Stimulated activated CD8-positive, alpha-beta memory T cell treated with anti-CD3 and anti-CD28 coated beads, Interleukin-7, amount 100 ng/mL, for 4 hours (primary cell): Measurements from ENCODE around the gene RERE.

Source experiments
- DNase-seq, 2 donors: peaks; one replicate each; pipeline ENCODE4 v3.0.0-alpha.2; 2020; ENCODE audit warnings: low read depth in 2 of 2

The RERE gene

DNA sequence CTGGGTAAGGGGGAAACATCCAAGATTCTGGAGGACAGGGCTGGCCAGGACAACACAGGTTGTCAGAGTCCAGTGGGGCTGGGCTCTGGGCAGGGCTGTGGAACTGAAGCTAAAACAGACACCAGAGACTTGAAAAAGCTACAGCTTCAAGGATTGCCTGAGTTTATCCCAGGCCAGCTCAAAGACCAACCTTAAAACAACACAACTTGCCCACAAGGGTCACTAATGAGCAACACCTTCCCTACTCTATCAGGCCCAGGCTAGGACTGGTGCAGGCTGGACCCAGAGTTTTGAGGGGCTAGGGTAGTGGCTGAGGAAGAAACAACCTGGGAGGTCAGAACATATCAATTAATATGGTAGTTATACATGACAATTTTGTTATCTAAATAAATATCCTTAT lies 338.9 kb downstream of the RERE start:
- no peak for DNase-seq

- DNase-seq, result no peak
Measured at GRCh38 chr1:8477983-8478362, 339.5 kb downstream of the RERE start.

DNA sequence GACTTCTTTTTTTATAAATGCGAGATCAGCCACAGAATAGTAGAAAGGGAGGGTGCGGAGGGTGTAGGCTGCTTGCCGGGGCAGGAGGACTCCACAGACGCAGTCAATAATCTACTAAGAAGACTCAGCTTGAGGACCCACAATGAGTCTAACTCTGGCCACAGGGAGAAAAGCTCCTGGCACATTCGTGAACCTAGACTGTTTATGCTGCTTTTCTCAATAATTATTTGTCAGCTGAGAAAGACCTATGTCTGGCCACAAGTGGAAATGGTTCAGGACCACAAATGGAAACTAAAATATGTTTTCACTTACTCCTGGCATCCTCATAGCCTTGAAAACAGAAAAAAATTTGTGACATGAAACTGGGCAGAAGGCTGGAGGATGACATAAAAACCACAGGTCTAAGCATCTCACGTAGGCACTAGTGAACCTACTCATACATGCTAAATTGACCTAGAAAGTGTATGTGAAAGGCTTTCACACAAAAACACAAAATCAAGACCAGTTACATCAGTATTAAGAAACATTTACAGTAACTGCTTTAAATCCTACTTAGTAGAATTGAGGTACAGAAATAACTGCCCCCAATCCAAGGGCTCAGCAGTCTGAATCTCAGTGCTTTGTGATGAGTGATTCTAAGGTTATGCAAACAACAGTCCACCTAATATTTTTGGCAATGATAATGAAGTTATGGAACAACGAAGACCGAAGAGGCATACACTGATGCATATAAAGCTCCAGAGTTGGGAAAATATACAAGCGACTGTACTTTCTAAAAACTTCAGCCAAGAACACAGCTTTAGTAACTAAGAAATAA lies 340.1 kb downstream of the RERE start:
- DNase-seq, result no peak

- no peak for DNase-seq
Measured at GRCh38 chr1:8476006-8476405, 341.4 kb downstream of the RERE start.

DNA sequence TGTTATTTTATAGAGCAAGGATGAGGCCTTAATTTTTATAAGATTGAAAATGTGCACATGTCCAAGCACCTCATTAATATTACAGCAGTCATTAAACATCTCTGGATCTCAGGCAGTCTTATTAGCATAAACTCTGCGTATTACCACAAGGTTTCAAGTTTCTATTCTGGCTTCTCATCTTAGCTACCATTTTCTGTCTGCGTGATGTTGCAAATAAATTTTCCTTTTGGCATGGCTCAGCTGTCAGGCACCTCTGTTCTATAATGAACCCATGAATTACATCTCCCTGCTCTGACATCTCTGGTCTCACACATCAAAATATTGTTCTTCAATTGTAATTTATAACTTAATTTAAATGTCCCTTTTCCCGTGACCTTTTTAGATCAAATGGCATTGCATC lies 343.1 kb downstream of the RERE start:
- no peak for DNase-seq

DNA sequence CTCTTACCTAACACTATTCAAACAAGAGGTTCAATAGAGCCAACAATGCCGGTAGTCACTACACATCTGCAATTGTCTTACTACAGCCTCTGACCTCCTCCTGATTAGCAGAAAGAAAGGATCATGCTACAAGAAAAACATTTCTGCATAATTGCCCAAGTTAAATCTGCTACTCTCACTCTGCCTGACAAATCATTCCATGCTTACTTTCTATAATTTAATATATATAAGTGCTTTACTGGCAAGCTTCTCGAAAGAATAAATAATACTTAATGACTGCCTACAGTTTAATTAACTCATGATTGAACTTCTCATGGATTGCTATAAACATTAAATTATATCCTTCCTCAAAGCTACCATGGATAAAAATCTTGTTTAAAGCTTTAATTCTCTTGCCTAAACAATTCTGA lies 343.5 kb downstream of the RERE start:
- DNase-seq, result no peak

GRCh38 chr1:8473121-8473875 lies 344.1 kb downstream of the RERE start:
- DNase-seq, result no peak

DNA sequence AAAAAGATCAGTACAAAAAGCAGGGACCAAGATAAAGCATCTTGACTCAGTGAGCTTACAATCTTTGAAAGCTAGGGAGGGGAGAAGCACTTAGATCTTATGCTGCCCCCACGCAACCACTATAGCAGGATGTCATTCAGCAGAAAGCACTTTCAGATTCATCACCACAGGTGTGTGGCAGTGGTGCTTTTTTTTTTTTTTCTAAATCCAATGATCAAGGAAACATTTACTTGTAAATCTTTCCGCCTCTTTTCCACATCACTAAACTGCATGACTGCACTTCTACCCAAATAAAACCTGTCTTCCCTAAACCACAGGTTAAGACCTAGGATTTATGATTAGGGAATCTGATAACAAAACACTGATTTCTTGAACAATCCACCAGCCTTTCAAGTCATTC lies 344.8 kb downstream of the RERE start:
- DNase-seq, result peak; percentile 12 to 32

- no peak for DNase-seq
Measured at GRCh38 chr1:8471451-8471850, 346.0 kb downstream of the RERE start.

DNA sequence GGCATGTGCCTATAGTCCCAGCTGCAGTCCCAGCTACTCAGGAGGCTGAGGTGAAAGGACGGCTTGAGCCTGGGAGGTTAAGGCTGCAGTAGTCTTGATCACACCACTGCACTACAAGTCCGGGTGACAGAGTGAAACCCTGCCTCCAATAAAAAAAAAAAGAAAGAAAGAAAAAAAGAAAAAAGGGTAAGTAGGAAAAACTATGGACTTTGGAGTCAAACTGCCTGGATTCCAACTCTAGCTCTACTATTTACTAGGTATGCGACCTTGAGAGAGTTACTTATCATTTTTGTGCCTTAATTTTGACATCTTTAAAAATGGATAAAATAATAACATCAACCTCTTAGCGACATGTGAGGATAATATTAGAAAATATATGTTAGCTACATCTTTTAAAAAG lies 348.7 kb downstream of the RERE start:
- DNase-seq, result no peak

DNA sequence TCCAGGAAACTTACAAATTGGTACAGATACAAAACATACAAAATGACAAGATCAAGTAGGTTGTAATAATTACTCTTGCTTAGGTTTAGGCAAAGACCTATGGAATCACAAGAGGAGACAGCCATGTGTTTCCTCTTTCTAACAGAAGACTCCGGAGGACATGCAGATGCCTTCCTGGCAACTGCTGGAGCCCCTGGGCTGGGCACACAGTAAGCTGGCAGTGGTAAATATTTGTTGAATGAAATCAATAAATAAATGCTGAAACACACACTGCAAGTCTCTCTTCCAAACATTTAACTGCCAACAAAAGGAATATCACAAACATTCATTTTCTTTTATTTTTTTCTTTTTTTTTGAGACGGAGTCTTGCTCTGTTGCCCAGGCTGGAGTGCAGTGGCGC lies 350.1 kb downstream of the RERE start:
- DNase-seq, result no peak

- DNase-seq, result no peak
Measured at GRCh38 chr1:8465692-8466091, 351.7 kb downstream of the RERE start.

DNA sequence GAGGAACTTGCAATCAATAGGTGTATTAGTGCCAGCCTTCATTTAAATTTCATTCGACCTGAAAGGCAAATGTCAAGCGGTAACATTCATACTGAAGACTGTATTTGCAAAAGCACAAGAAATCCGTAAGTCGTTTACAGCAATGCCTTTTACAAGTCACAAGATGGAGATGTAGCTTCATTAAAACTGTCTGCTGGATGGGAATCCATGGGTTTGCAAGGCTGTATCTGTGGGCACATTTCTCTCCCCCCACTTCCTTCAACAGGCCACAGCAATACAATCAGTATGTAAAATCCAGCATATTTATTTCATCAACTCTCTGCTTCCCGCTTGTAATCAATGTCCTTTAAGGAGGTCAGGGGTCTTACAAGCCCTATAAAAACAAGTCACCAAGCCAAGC lies 352.4 kb downstream of the RERE start:
- DNase-seq, result no peak

GRCh38 chr1:8464377-8464776 lies 353.1 kb downstream of the RERE start:
- no peak for DNase-seq

DNA sequence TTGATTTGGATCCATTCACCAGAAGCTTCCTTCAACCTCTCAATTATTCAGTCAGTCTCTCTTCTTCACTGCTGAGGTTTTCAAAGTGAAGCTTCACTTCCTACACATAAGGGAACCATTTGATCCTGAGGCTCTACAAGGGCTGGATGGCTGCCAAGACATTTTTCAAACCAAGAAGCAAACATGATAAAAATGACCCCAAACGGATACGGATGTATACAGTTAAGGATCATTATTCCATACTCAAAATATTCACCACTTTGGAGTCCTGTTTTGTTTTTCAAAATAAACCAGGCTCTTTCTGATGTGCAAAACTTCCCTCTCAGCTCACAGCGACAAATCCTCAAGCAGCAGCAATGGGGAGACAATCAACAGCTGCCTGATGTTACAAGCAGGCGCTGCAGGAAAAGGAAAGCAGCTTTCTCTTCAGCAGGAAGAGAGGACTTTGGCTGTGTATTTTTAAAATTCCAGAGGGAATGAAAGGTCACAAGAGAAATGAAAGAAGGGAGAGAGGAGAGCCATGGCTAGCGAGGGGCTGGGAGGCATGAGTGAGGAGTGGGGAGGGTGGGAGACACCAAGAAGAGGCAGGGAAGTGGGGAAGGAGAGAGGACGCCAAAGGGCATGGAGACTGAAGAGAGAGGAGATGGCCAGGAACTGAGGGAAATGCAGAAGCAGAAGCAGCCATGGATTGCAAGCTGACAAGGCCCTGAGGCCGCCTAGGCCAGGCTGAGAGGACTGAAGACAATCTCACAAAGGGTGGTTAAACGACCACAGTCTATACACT lies 354.1 kb downstream of the RERE start:
- DNase-seq, result no peak

DNA sequence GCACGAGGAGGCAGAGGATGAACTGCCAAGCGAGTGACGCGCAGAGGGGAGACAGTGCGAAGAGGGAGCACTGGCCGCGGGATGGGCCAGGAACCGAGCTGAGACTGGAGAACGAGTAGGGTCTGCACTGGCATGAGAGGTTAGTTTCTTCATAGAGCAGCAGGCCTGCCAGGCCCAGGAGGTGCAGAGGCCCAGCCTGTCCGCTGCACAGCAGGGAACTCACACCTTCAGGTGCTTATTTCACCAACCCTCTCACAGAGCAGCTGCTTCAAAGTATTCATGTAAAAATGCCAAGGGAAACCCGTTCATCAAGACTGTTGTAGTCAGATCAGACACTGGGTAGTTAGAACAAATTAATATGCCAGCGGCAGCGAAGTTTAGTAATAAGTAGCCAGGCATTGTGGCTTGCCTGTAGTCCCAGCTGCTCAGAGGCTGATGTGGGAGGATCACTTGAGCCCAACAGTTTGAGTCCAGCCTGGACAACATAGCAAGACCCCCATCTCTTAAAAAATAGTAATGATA lies 355.0 kb downstream of the RERE start:
- DNase-seq, result no peak

DNA sequence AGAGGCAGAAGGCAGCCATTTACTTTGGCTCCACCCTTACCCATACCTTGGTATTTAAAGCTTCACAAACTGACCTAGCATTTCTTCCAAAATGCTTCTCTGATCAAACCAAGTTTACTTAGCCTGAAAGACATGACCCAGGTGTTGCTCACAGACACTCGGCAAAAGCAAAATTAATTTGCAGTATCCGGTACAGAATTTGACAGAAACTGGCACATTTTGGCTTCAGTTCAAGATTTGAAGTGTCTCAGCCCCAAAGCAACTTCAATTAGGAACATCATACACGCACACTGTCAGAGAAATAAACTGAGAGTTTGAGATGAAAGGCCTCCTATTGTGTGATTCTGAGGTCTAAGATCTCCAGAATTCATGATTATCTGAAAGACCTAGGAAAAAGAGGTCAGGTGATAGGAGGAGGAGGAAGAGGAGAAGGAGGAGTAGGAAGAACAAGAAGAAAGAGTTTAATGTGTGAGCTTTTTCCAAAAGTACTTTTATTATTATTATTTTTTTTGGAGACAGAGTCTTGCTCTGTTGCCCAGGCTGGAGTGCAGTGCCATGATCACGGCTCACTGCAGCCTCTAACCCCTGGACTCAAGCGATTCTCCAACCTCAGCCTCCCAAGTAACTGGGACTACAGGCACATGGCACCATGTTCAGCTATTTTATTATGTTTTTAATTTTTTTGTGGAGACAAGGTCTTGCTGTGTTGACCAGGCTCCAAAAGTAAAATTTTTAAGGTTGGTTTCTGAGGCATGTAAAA lies 355.9 kb downstream of the RERE start:
- no peak for DNase-seq

GRCh38 chr1:8460784-8461183 lies 356.7 kb downstream of the RERE start:
- DNase-seq, result no peak

- DNase-seq, result no peak
Measured at GRCh38 chr1:8460132-8460544, 357.3 kb downstream of the RERE start.

DNA sequence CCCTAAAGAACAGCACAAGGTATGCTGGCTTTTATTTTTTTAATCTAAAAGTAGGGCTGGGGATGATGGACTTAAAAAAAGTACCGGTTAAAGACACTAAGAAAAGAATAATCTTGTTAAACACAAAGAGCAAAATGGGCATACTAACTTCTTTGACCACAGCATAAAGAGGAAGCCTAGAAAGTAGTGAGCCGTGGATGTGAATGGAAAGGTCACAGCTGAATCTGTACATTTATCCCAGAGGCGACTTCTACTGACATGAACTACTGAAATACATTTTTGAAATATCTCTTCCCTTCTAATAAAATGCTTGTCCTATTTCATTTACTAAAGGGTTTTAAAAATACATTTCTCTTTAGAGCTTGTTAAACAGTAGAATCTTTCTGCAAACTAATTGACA lies 358.8 kb downstream of the RERE start:
- DNase-seq, result no peak

DNA sequence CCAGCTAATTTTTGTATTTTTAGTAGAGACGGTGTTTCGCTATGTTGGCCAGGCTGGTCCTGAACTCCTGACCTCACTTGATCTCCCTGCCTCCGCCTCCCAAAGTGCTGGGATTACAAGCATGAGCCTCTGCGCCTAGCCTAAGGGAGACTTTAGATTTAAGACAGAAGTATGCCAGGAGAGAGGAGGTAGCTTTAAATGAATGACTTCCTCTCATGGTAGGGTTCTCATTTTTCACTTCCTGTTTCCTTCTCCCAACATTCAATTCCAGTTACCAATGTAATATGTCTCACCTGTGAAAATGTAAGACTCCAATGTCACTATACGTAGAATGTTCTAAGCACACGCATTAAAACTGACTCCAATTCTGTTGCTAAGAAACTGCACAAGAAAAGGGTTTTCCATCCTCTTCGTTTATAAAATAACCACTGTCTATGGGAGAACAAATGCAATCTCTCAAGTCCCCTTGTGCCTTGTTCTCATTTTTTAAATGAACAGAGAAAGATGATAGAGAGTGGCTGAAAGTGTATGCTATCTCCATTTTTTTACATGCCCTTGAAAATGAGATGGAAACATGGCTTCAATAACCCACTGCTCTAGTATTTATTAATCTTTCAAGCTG lies 359.6 kb downstream of the RERE start:
- no peak for DNase-seq
